KOPT-K1 (cell line): Measurements from ENCODE around the gene MCTP1.

Source experiments
- H3K27ac ChIP-seq: fragments of 200-600 bp; sonication (generic); 2 replicates; pipeline ENCODE4 v1.5.1; 2016; ENCODE audit warnings: antibody characterized with exemption, mild to moderate bottlenecking, low read depth, low read length; ENCODE audit not compliant: poor library complexity, severe bottlenecking
- H3K36me3 ChIP-seq: fragments of 200-600 bp; sonication (generic); 2 replicates; pipeline ENCODE4 v1.5.1; 2017; ENCODE audit warnings: antibody characterized with exemption, mild to moderate bottlenecking, low read length, moderate library complexity; ENCODE audit not compliant: insufficient read depth
- H3K9me3 ChIP-seq: fragments of 200-600 bp; sonication (generic); 2 replicates; pipeline ENCODE4 v1.5.1; 2017; ENCODE audit warnings: antibody characterized with exemption, low read length, mild to moderate bottlenecking; ENCODE audit not compliant: insufficient read depth, poor library complexity, severe bottlenecking

MCTP1 gene

DNA sequence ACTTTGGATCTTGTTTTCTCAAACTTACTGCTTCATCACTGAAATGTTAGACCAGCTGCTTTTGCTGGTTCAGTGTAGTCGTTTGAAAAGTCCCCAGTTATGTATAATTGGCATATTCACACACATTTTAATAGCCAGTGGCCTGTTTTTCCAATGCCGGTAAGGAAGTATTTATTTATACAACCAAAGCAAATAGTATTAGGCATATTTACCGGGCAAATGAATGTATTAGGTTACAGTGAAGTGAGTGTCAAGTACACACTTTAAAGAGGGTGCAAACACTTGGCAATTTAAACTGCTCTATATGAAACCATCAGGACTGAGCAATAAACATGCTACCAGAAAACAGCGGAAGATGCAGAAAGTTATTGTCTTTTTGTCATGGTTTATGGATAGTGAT is 242.9 kb downstream of the MCTP1 start:
- no peaks in the 10 kb centered on the region for H3K9me3 ChIP-seq
- no peak overlapping the region for H3K27ac ChIP-seq
- no peaks in the 10 kb centered on the region for H3K36me3 ChIP-seq

DNA sequence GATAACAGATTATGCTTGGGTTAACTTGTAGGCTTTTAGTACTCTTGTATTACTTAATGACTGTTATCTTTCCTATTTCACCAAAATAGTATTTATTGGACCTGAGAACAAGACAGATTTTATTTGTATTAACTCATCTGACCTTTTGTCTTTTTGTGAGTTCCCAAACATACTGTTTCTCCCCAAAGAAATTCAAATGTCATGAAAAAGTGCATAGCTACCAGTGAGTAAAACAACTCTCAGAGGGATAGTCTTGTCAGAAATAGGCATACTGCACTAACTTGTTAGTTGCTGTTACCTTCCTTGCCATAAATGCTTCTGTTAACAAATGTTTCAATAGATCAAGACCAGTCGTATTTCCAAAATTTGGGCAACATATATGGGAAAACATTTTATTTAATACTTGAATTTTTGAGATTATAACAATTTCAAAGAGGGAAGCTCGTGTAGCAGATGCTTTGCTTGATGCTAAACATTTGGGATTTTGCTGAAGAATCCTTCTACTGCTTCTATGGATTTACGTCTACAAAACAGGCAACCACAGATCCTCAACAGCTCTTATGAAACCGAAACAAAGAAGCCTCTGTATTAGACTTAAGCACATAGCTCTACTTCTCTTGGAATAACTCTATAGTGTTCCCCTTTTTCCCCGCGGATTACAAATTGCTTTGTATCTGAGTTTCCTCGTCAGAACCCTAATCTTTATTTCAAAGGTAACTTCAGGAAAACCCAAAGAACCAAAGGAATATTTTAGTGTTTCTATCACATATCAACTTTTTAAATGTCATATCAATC is 248.8 kb downstream of the MCTP1 start:
- Histone ChIP-seq H3K36me3 (no peaks in the 10 kb centered on the region), H3K9me3 (no peaks in the 10 kb centered on the region), H3K27ac (no peak overlapping the region)

DNA sequence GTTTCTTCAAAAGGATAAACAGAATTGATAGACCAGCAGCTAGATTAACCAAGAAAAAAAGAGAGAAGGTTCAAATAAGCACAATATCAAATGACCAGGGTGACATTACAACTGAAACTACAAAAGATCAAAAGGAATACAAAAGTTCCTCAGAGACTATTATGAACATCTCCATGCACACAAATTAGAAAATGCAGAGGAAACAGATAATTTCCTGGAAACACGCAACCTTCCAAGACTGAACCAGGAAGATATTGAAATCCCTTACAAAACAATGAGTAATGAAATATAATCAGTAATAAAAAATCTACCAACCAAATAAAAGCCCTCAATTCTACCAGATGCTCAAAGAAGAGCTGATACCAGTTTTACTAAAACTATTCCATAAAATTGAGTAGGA is 252.1 kb downstream of the MCTP1 start:
- H3K27ac ChIP-seq, result no peak overlapping the region
- no peaks in the 10 kb centered on the region for H3K9me3 ChIP-seq
- H3K36me3 ChIP-seq, result no peaks in the 10 kb centered on the region

DNA sequence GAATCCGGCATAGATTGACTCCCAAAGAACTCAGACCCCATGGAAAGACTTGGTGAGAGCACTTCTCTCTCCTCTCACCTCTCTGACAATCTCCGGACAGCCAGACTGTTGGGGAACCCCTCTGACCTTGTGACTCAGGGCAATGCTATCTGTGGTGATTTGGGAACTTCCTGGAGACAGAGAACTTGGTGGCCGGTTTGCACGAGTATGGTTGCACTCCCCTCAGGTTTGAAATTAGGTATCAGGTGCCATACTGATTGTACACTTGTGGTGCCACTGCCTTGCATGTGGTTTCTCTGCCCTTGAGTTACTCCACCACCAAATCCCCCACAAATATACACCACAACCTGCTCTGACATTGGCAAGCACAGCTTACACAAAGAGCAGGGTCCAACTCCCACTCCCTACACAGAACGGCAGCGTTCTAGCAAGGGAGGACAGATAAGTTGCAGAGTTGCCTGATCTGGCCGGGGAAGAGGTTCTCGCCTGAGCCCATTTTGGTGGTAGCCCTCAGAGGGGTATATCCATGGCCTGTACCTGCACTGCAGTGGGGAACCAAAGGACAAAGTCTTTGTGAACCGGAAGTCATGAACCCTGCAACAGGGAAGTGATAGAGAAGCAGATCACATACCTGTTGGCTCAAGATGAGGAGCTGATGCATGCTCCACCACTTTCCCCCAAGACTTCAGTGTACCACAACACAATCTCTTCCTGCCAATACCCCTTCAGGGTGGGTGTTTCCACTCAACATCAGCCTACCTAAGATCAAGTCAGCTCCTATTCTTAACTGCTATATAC is 255.1 kb downstream of the MCTP1 start:
- Histone ChIP-seq H3K9me3 (no peaks in the 10 kb centered on the region), H3K36me3 (no peaks in the 10 kb centered on the region), H3K27ac (no peak overlapping the region)

DNA sequence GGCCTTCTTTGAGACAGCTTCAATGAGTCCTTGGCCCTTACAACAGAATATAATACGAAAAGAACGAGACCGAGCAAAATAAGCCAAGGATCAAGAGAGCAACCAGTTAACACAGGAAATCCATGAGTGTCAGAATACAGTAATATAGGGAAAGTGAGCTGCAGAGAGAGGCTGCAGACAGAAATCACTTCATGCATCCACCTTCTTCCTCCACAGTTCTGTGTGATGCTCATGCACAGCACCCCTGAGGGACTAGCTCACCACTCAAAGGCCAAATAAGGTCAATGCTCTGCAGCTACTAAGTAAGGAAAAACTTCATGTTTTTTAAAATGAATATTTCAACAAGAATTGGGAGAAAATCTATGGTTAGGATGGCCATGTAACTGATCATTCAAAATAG is 257.1 kb downstream of the MCTP1 start:
- Histone ChIP-seq H3K36me3 (no peaks in the 10 kb centered on the region), H3K27ac (no peak overlapping the region), H3K9me3 (no peaks in the 10 kb centered on the region)

DNA sequence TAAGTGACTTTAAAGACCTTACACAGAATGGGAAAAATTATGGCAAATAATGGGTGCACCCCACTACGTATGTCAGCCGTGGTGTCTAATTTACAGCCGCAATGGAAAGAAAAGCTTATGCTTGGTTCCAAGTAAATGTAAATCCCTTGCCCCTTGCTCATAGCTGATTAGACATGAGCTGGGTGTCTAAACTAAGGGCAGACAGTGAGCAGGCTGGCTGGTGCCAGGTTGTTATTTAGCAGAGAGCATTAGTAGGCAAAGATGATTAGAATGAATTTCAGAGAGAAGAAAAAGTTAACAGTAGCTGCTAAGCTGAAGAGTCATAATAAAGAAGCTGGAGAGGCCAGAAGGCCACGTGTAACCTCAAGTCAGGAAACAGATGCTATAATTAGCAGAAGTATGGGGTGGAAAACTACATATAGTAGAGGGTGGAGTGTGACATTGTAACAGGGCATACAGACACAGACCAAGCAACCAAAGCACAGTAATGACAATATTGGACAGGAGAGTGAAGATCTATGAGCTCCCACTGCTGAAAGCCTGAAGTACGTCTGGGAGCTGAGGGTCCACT is 257.7 kb downstream of the MCTP1 start:
- H3K36me3 ChIP-seq, result no peaks in the 10 kb centered on the region
- no peaks in the 10 kb centered on the region for H3K9me3 ChIP-seq
- H3K27ac ChIP-seq, result no peak overlapping the region

DNA sequence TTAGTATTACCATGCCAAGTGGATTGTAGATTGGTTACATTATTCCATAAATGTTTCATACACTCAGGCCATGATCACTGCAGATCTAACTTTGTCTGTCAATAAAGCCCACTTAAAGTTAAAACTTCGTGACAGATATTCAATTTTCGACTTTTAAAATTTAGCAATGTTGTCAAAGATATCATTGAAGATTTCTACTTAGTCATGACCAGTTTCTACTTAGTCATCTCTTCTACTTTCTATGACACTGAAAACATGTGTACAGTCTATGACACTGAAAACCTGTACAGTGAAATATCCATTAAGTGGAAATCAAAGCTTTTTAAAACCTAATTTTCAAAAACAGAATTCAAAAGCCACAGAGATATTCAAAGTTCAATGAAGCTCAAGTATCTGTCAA is 258.2 kb downstream of the MCTP1 start:
- Histone ChIP-seq H3K9me3 (no peaks in the 10 kb centered on the region), H3K36me3 (no peaks in the 10 kb centered on the region), H3K27ac (no peak overlapping the region)

DNA sequence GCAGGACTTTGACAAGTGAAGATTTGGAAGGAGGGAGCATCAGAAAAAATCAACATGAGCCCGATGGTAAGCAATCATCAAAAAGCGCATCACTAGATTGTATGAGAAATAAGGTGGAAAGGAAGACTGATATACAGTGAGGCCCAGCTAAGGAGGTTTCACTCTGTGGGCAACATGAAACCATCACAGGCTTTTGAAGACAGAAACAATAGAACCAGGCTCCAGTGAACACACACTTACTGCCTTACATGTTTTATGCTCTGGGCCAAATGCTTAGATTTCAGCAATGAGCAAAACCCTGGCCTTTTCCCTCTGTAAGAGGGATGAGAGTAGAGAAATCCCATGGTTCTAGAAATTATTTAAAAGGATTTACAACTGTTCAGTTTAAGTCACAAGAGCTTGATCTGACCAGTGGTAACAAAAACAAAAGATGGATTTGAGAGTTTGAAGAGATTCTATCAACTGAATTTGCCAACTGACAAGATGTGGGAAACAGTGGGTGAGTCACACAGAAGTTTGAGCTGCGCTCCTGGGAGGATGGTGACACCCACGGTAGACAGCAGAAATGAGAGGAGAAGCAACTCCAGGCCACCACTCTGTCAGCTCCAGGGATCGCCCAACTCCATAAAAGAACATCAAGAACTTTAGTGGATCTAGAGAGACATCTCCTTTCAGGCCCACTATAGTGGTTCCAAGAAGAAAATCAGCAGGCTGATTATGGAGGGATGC is 261.8 kb downstream of the MCTP1 start:
- H3K9me3 ChIP-seq, result no peaks in the 10 kb centered on the region
- H3K27ac ChIP-seq, result no peak overlapping the region
- no peaks in the 10 kb centered on the region for H3K36me3 ChIP-seq

DNA sequence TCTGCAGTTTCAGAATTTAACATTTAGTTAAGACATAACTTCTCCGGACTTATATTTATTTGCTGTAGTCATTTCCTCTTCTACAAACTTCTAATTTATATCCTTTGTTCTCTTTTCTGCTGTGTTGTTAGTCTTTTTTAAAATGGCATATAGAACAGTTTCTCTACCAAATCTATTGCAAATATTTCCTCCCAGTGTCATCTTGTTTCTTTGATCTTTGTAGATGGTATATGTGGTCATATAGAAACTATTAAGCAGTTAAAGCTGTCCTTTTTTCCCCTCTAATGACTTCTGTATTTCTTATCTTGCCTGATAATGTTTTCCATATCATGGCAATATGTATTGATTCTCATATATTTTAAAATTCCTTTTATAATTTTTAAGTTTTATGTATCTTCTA is 264.5 kb downstream of the MCTP1 start:
- Histone ChIP-seq H3K9me3 (no peaks in the 10 kb centered on the region), H3K27ac (no peak overlapping the region), H3K36me3 (no peaks in the 10 kb centered on the region)

DNA sequence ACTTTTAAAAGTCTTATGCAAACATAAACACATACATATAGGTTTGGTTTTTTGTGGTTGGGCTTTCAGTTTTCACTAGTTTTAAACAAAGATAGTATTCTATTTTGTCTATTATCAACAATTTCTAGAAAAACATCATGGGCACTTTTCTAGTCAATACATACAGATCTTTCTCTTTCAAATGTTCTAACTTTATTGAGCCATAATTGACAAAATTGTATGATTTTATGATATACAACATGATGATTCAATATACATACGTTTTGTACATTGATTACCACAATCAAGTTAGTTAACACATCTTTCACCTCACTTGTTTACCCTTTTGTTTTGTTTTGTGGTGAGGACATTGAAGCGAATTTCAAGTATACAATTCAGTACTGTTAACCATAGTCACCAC is 265.9 kb downstream of the MCTP1 start:
- H3K27ac ChIP-seq, result no peak overlapping the region
- no peaks in the 10 kb centered on the region for H3K9me3 ChIP-seq
- H3K36me3 ChIP-seq, result no peaks in the 10 kb centered on the region

DNA sequence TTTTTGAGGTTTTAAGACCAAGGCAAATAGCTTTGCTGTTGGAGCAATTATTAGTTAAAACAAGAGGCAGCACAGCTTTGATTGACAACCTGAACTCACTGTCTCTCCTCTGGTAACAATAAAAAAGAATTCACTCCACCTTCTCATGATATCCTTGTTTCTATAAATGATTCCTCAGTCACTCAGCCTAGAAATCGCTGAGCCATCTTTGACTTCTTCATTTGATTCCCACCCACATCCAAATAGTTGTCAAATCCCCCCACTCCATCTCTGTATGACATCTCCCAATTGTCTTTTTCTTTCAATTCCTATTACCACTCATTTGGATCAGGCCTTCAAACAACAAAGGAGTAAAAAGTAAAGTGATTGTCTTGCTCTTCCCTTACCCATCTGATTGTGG is 266.4 kb downstream of the MCTP1 start:
- no peak overlapping the region for H3K27ac ChIP-seq
- no peaks in the 10 kb centered on the region for H3K36me3 ChIP-seq

DNA sequence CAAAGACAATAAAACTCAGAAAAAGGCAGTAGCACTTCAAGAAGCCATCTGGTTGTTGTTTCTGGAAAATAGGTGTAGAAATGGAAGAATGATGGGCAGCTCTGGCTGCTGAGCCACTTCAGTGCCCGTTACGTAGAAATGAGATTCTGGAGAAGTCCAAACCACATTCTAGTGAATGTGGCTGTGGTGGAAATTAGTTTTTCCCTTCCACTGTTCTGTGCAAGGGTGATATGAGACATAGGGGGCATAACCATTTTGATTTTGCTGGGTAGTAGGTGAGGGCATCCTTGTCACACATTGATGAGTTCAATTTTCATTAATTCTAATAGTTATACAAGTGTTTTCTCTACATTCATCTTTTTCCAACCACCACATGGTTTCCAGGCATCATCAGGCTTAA is 275.1 kb downstream of the MCTP1 start:
- H3K9me3 ChIP-seq, result peaks cover under 1% of the 10 kb centered on the region
- no peaks in the 10 kb centered on the region for H3K36me3 ChIP-seq
- H3K27ac ChIP-seq, result no peak overlapping the region

More for the DNA sequence above, 266.4 kb downstream of the MCTP1 start:
- no peaks in the 10 kb centered on the region for H3K9me3 ChIP-seq

DNA sequence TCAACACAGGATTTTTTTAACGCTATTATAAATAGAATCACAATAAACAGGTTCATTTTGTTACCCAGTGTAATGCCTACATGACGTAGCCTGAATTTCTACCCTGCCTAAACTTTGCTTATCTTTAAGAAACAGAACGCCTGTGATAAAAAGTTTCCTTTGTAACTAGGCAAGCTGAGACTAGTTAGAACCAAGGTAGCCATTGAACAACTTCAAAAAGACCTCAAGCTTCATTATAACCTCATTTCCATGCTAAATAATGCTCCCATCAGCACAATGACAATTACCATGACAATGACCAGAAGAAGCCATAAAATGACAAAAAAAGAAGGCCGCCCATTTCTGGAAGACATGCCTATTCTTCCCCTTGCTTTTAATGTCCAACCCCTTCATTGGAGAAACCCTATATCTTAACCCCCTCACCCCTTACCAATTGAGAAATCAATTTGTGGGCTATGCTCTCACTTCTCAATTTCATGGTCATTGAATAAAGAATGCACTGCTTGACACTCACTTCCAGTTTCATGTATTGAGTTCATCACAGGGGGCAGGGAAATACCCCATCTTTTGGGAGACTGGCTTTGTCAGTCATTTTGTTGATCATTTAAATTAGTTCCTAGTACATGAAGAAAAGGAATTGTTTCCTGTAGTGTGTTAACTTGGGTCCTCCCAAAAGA is 276.8 kb downstream of the MCTP1 start:
- H3K9me3 ChIP-seq, result peaks cover 5% of the 10 kb centered on the region
- no peaks in the 10 kb centered on the region for H3K36me3 ChIP-seq
- H3K27ac ChIP-seq, result no peak overlapping the region

DNA sequence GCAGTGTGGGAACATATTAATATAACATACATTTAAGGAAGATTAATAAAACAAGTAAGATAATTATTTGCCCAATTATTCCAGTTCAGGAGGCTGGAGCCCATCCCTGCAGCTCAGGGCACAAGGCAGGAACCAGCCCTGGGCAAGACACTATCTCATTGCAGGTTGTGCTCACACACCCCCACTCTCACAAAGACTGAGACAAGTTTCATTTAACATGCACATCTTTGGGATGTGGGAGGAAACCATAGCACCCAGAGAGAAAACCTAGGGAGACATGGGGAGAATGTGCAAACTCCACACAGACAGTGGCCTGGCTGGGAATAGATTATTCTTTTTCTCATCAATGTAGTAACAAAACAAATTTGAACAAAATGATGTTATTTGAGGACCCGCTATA is 279.1 kb downstream of the MCTP1 start:
- Histone ChIP-seq H3K27ac (no peak overlapping the region), H3K36me3 (no peaks in the 10 kb centered on the region), H3K9me3 (peaks cover 5% of the 10 kb centered on the region)
